Astrocyte of the cerebellum (primary cell): ENCODE results near the gene USP15.

Source experiments
- DNase-seq: peaks from one replicate; pipeline ENCODE4 v3.0.0-alpha.2; 2011; ENCODE audit warnings: low read depth
- H3K4me3 ChIP-seq: 2 replicates; pipeline ENCODE4 v1.5.1; 2011; ENCODE audit warnings: mild to moderate bottlenecking, low read depth, low read length, moderate library complexity
- CTCF ChIP-seq: IDR thresholded peaks from 2 replicates; pipeline ENCODE4 v1.5.1; 2012; ENCODE audit warnings: low read length, low read depth, moderate library complexity, mild to moderate bottlenecking; ENCODE audit errors: missing control alignments
- in situ Hi-C: cut with HindIII; loops from 2 replicates; pipeline ENCODE4 v1.10.0; 2017; ENCODE audit warnings: low sequenced_read_pairs

The USP15 gene

GRCh38 chr12:62260733-62261683, 804 bp downstream of the USP15 start:
- in situ Hi-C loops: no loop called here
- peak; percentile 16 for DNase-seq
- no peak for TF ChIP-seq CTCF
- peak overlapping the region; percentile 96 for H3K4me3 ChIP-seq

GRCh38 chr12:62261876-62262517, 1.8 kb downstream of the USP15 start:
- in situ Hi-C loops: no loop called here

GRCh38 chr12:62263232-62263631, 3.0 kb downstream of the USP15 start:
- no peak for TF ChIP-seq CTCF
- DNase-seq: no peak
- H3K4me3 ChIP-seq: no peak overlapping the region
- in situ Hi-C loops: no loop called here

More at GRCh38 chr12:62261876-62262517, 1.8 kb downstream of the USP15 start:
- DNase-seq: no peak
- no peak overlapping the region for H3K4me3 ChIP-seq
- TF ChIP-seq CTCF: no peak

- no peak for DNase-seq
- no peak for TF ChIP-seq CTCF
- in situ Hi-C loops: no loop called here
- H3K4me3 ChIP-seq: no peak overlapping the region
Measured at GRCh38 chr12:62263966-62264365, 3.8 kb downstream of the USP15 start.

GRCh38 chr12:62264706-62265105, 4.5 kb downstream of the USP15 start:
- DNase-seq: no peak
- TF ChIP-seq CTCF: no peak
- no peak overlapping the region for H3K4me3 ChIP-seq
- in situ Hi-C loops: no loop called here

GRCh38 chr12:62265511-62265910, 5.3 kb downstream of the USP15 start:
- no peak for TF ChIP-seq CTCF
- no peak overlapping the region for H3K4me3 ChIP-seq
- in situ Hi-C loops: no loop called here
- no peak for DNase-seq
